Ovary (tissue), 9 donors: ENCODE results near the gene CTBP2. TPM values are rescaled to one million over a fixed set of nuclear protein-coding genes. Genes with fewer than 3 reads are reported as not detected.

ENCODE experiments used
- DNase-seq, 5 donors: peaks; one replicate each; pipeline ENCODE4 v3.0.0-alpha.2; 2019 to 2020
- H3K27ac ChIP-seq, 2 donors: fragments of 200-600 bp; one replicate each; pipeline versions ENCODE4 v1.5.1 to v1.8.0; 2019 to 2022
- H3K27me3 ChIP-seq: fragments of 200-600 bp; one replicate; pipeline ENCODE4 v1.8.0; 2022
- H3K36me3 ChIP-seq: fragments of 200-600 bp; sonication (generic); one replicate; pipeline ENCODE4 v1.5.1; 2019
- H3K4me1 ChIP-seq: one replicate; pipeline ENCODE4 v1.8.1; 2013; ENCODE audit warnings: mild to moderate bottlenecking, moderate library complexity; ENCODE audit not compliant: insufficient read depth
- H3K4me3 ChIP-seq: fragments of 200-600 bp; sonication (generic); one replicate; pipeline ENCODE4 v1.5.1; 2017
- H3K9me3 ChIP-seq, 2 donors: fragments of 200-600 bp in 1 of 2; sonication (generic) in 1 of 2; one replicate each; pipeline versions ENCODE4 v1.5.1 to v1.8.1; 2013 to 2019; ENCODE audit warnings: mild to moderate bottlenecking in 1 of 2, moderate library complexity in 1 of 2
- CTCF ChIP-seq, 3 donors: fragments of 450-650 bp in 2 of 3; fragments of 200-600 bp in 1 of 3; IDR thresholded peaks; one replicate each; pipeline versions ENCODE4 v1.5.1 to v1.8.0; 2016 to 2022; ENCODE audit warnings: antibody characterized with exemption in 3 of 3, mild to moderate bottlenecking in 1 of 3
- EP300 ChIP-seq: sonication (generic); formaldehyde crosslinking; IDR thresholded peaks from one replicate; pipeline ENCODE4 v1.6.1; 2017; ENCODE audit warnings: antibody characterized with exemption
- POLR2A ChIP-seq: fragments of 450-650 bp; IDR thresholded peaks from one replicate; pipeline ENCODE4 v1.6.1; 2017; ENCODE audit warnings: antibody characterized with exemption, mild to moderate bottlenecking, moderate library complexity
- WGBS, 3 donors: extraction: QIAGEN DNeasy Blood & Tissue Kit in 1 of 3; methylation state at CpG; one replicate each; pipeline versions ENCODE4 v1.1.5 to v1.1.7; 2013 to 2017; 5-methylcytosine and 5-hydroxymethylcytosine counted together
- intact Hi-C, 4 donors: fragments of 100-400 bp; cut with DNase I; formaldehyde crosslinking; loops; one replicate each; pipeline versions ENCODE4 v1.11.0 to v1.15.1; 2022 to 2023
- microRNA-seq, 3 donors: library from miRNA; unstranded; fragments of <30 nt; microRNA quantifications; one replicate each; pipeline versions ENCODE4 to v1.2.0, GENCODE V29; 2019 to 2020
- polyA plus RNA-seq, 2 donors: library from polyadenylated mRNA; stranded (reverse); fragments of 200-250 nt in 1 of 2; fragments of 350-450 nt in 1 of 2; fragmentation: Illumina TruSeq in 1 of 2; extraction: RNeasy Lipid Tissue Mini Kit (QIAGEN cat#74804) in 1 of 2; gene quantifications; one replicate each; pipeline ENCODE4 v1.2.3, GENCODE V29; 2013 to 2014
- small RNA-seq: library from RNA; depleted of rRNA; stranded (forward); fragments of <200 nt; gene quantifications from one replicate; pipeline ENCODE3, GENCODE V24; 2016
- total RNA-seq, 7 donors: library from RNA; depleted of rRNA in 2 of 7; stranded (reverse); fragments of >200 nt in 2 of 7; fragmentation: NEBNext Ultra II Directional in 3 of 7; extraction: Animal tissue kit (Norgen Biotek cat#: 25700) in 3 of 7; gene quantifications; one replicate each; pipeline versions ENCODE4 v1.1.0 to v1.2.4, GENCODE V29; 2016 to 2023
- donor health status: DM: no; HTN: no; CAD: no; lungs with moderate emphysema.
- donor health status: DM: no; HTN: no; CAD: no.
- donor health status: Bipolar disorder and iron deficiency.
- donor health status: DM: yes; HTN: yes; CAD: no.
- donor health status: DM: no; HTN: no; CAD: no.
- donor health status: DM: yes; HTN: yes; CAD: no.

The CTBP2 gene
- total and polyA plus RNA-seq, 9 donors, result 25.3 to 107 (median 69.5) TPM

GRCh38 chr10:124939290-124939689 lies 221.1 kb downstream of the CTBP2 start:
- 96 to 99% (median 98%) methylated on average over 1 of the region's 1 CpG for WGBS, 3 donors
- intact Hi-C loops, result loop anchor here in 1 of 4 donors (10.0 kb wide), 1 partner anchor 56 kb away; no protein-coding TSS in a partner anchor
- TF ChIP-seq POLR2A (no peak), CTCF (IDR thresholded peaks at IDR 0.05) (no peak), EP300 (no peak)
- Histone ChIP-seq H3K4me3 (no peak overlapping the region), H3K36me3 (no peaks in the 10 kb centered on the region), H3K4me1 (peaks cover 16% of the 10 kb centered on the region), H3K27me3 (no peaks in the 10 kb centered on the region), H3K27ac (no peak overlapping the region), H3K9me3 (no peaks in the 10 kb centered on the region)
- no peak for DNase-seq

- no peak for DNase-seq
- no peaks in the 10 kb centered on the region for H3K27me3 ChIP-seq
- no peak overlapping the region for H3K27ac ChIP-seq
- H3K9me3 ChIP-seq, result no peaks in the 10 kb centered on the region
- 78 to 88% (median 78%) methylated on average over 7 of the region's 7 CpGs for WGBS, 3 donors
- TF ChIP-seq POLR2A (no peak), EP300 (no peak), CTCF (IDR thresholded peaks at IDR 0.05) (no peak)
- H3K4me1 ChIP-seq, result peaks cover 5% of the 10 kb centered on the region
- intact Hi-C loops, result loop anchor here in 1 of 4 donors (10.0 kb wide), 1 partner anchor 58 kb away; no protein-coding TSS in a partner anchor
- H3K36me3 ChIP-seq, result no peaks in the 10 kb centered on the region
- H3K4me3 ChIP-seq, result no peak overlapping the region
Observed at GRCh38 chr10:124936813-124937212, 223.6 kb downstream of the CTBP2 start.

DNA sequence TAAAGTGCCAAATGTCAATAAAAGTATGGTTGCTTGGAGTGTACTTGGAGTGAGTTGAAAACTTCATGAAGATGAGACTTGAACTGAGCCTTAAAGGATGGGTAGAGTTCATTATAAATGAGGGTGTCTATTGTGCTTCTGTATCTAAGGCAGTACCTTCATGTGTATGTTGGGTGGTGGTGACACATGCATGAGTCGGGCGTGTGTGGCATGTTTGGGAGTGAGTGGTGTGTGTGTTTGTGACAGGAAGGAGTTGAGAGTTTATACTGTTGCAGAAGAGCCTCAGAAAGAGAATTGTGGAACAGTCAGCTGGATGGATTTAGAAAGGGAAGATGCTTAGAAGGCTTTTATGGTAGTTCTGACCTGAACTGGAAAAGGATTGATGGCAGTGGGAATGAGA lies 224.4 kb downstream of the CTBP2 start:
- DNase-seq, result no peak
- WGBS, 3 donors, result 85 to 96% (median 85%) methylated on average over 2 of the region's 2 CpGs
- Histone ChIP-seq H3K9me3 (no peaks in the 10 kb centered on the region), H3K27ac (no peak overlapping the region), H3K4me3 (no peak overlapping the region), H3K36me3 (no peaks in the 10 kb centered on the region), H3K27me3 (no peaks in the 10 kb centered on the region), H3K4me1 (peaks cover 5% of the 10 kb centered on the region)
- TF ChIP-seq CTCF (IDR thresholded peaks at IDR 0.05), result no peak
- TF ChIP-seq EP300, result no peak
- no peak for TF ChIP-seq POLR2A
- intact Hi-C loops, result loop anchor here in 1 of 4 donors (10.0 kb wide), 1 partner anchor 59 kb away; no protein-coding TSS in a partner anchor

Small RNA genes lying within 50 kb of the gene (microRNA-seq; reads per million reads assigned to microRNA genes)
- 0 to 0.18 (median 0) reads per million in 3 donors for gene MIR4296

Small RNA genes lying within 50 kb of the gene (small RNA-seq; reads per million reads assigned to genes)
- gene MIR4296 (not detected), gene MRPS21P6 (not detected)

Other genes with a start within 250 kb of the CTBP2 start
- 10 to 100 TPM; 21.5 to 39.6 (median 27.5) TPM for gene ZRANB1, start 218.4 kb downstream of the CTBP2 start, total RNA-seq
- 10 to 100 TPM; 18.9 to 29.6 TPM for gene ZRANB1, start 218.4 kb downstream of the CTBP2 start, polyA plus RNA-seq